ENCODE results near the gene TTC39B.

DNA sequence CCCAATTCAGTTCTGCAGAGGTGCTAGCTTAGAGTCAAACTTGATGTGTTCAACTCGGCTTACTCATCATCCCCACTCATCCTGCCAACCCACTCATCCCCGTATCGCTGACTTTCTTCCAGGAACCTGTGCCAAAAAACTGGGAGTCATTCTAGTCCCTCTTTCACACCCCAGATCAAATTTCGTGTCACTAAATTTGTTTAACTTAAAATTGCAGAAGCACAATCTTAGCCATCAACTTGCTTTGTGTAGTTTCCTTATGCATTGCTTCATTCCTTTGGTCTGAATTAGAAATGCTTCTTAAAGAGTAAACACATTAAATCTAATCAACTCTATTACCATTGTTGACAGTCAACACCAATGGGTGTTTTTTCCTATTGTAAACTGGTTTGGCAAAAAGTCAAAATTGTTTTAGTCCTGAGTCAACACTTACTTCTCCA is 162.4 kb downstream of the TTC39B start:
- TF ChIP-seq, protein P1, sequence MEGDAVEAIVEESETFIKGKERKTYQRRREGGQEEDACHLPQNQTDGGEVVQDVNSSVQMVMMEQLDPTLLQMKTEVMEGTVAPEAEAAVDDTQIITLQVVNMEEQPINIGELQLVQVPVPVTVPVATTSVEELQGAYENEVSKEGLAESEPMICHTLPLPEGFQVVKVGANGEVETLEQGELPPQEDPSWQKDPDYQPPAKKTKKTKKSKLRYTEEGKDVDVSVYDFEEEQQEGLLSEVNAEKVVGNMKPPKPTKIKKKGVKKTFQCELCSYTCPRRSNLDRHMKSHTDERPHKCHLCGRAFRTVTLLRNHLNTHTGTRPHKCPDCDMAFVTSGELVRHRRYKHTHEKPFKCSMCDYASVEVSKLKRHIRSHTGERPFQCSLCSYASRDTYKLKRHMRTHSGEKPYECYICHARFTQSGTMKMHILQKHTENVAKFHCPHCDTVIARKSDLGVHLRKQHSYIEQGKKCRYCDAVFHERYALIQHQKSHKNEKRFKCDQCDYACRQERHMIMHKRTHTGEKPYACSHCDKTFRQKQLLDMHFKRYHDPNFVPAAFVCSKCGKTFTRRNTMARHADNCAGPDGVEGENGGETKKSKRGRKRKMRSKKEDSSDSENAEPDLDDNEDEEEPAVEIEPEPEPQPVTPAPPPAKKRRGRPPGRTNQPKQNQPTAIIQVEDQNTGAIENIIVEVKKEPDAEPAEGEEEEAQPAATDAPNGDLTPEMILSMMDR (conservative IDR thresholded peaks at IDR 0.05; ENCODE audit: low read length): no peak
- no peak for TF ChIP-seq EZH2phosphoT487 (IDR thresholded peaks at IDR 0.05; ENCODE audit: borderline replicate concordance, low read depth, low read length)

Data from OCI-LY7 (cell line).